Body of pancreas (tissue), 4 donors: ENCODE results near the gene MARCHF3.

Source experiments
- POLR2A ChIP-seq, 3 donors: fragments of 450-650 bp; IDR thresholded peaks; one replicate each; pipeline ENCODE4 v1.6.1; 2016; ENCODE audit warnings: antibody characterized with exemption in 3 of 3, mild to moderate bottlenecking in 2 of 3
- TF ChIP-seq, protein P1 (sequence below), 7 experiments: fragments of 450-650 bp in 4 of 7; fragments of 200-600 bp in 3 of 7; sonication (generic) in 3 of 7; IDR thresholded peaks; one replicate each; pipeline ENCODE4 v1.5.1; 2016 to 2019; ENCODE audit warnings: antibody characterized with exemption in 7 of 7

DNA sequence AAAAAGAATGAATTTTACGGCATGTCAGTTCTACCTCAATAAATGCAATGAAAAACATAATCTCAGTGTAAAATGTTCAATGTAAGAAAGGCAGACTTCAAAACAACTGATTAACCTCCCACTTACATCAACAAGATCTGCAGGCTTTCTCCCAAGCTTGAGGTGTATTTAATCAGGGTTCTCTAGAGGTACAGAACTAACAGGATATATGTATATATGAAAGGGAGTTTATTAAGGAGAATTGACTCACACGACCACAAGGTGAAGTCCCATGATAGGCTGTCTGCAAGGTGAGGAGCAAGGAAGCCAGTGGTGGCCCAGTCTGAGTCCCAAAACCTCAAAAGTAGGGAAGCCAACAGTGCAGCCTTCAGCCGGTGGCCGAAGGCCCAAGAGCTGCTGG, 35.9 kb downstream of the MARCHF3 start:
- TF ChIP-seq, protein P1, sequence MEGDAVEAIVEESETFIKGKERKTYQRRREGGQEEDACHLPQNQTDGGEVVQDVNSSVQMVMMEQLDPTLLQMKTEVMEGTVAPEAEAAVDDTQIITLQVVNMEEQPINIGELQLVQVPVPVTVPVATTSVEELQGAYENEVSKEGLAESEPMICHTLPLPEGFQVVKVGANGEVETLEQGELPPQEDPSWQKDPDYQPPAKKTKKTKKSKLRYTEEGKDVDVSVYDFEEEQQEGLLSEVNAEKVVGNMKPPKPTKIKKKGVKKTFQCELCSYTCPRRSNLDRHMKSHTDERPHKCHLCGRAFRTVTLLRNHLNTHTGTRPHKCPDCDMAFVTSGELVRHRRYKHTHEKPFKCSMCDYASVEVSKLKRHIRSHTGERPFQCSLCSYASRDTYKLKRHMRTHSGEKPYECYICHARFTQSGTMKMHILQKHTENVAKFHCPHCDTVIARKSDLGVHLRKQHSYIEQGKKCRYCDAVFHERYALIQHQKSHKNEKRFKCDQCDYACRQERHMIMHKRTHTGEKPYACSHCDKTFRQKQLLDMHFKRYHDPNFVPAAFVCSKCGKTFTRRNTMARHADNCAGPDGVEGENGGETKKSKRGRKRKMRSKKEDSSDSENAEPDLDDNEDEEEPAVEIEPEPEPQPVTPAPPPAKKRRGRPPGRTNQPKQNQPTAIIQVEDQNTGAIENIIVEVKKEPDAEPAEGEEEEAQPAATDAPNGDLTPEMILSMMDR (IDR thresholded peaks at IDR 0.05), result no peak
- TF ChIP-seq POLR2A (IDR thresholded peaks at IDR 0.05), result no peak
